GM19238 (cell line): ENCODE results near the gene PTH1R.

ENCODE experiments used
- DNase-seq: peaks from one replicate; pipeline ENCODE4 v3.0.0; 2011; ENCODE audit warnings: low spot score; ENCODE audit not compliant: insufficient read length

Gene PTH1R

GRCh38 chr3:46849686-46850467 is 27.6 kb upstream of the PTH1R start:
- DNase-seq: no peak

- DNase-seq: no peak
These were observed 27.1 kb upstream of the PTH1R start for GRCh38 chr3:46850468-46850779.

GRCh38 chr3:46851364-46852333 is 25.9 kb upstream of the PTH1R start:
- DNase-seq: no peak

- DNase-seq: no peak
These were observed 25.2 kb upstream of the PTH1R start for GRCh38 chr3:46852334-46852720.

GRCh38 chr3:46852839-46853355 is 24.6 kb upstream of the PTH1R start:
- DNase-seq: no peak

GRCh38 chr3:46853441-46854415 is 23.8 kb upstream of the PTH1R start:
- no peak for DNase-seq

- no peak for DNase-seq
These were observed 22.9 kb upstream of the PTH1R start for GRCh38 chr3:46854555-46854991.

GRCh38 chr3:46856576-46857471 is 20.7 kb upstream of the PTH1R start:
- no peak for DNase-seq

- no peak for DNase-seq
These were observed 19.8 kb upstream of the PTH1R start for GRCh38 chr3:46857485-46858341.

GRCh38 chr3:46858456-46858855 is 19.1 kb upstream of the PTH1R start:
- DNase-seq: no peak

GRCh38 chr3:46859001-46859710 is 18.4 kb upstream of the PTH1R start:
- DNase-seq: no peak

GRCh38 chr3:46860017-46860809 is 17.3 kb upstream of the PTH1R start:
- no peak for DNase-seq

- no peak for DNase-seq
These were observed 16.5 kb upstream of the PTH1R start for GRCh38 chr3:46860810-46861604.

GRCh38 chr3:46861605-46862368 is 15.7 kb upstream of the PTH1R start:
- DNase-seq: no peak

- DNase-seq: no peak
These were observed 15.0 kb upstream of the PTH1R start for GRCh38 chr3:46862369-46863025.
